Measurements from ENCODE around the gene IL5. TPM values are rescaled to one million over a fixed set of nuclear protein-coding genes. Genes with fewer than 3 reads are reported as not detected.

The IL5 gene
- total RNA-seq, 1 donor from 2014 or later, result not detected

DNA sequence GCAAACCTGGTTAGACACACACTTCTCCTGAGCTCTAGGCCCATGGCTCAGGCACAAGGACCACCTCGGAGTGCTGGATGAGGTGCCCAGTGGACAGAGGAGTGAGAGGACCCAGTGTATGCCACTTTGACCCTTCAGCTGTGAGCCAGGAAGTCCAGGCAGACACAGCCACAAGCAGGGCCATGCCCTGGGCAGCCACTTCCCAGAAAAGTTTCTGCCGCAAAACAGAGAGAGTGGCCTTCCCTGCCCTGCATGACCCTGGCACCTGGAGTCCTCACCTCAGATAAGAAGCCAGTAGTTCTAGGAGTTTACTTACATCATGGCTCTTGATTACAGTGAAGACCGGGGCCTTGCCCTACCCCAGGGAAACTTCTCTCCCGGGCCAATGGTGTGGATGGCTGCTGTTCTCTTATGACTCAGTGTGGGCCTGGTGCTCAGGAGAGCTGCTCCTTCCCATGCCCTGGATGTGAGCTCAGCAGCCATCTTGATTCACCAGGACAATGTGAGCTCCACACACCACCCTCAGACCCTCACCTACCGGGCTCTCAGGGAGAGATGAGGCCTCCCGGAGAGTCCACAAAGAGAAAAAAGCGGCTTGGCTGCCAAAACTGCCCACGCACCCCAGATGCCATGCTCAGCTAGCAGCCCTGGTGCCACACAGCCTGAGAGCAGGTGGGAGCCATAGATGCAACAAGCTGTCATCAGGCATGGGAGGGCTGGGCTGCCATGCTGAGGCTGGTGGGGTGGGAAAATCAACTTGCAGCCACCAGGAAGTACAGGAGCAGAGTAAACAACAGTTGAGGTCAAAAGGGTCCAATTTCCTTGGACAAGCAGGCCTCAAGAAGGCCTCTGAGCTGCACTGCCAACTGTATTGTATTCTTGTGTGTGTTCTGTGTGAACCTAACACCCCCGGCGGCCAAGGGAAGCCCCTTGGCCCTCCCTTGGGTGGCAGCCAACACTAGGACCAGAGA is 41.1 kb downstream of the IL5 start:
- intact Hi-C loops (cut with DNase I), result loop anchor here (2.0 kb wide), 1 partner anchor 117 kb away; no protein-coding TSS in a partner anchor
- H3K4me1 ChIP-seq, result peaks cover 24% of the 10 kb centered on the region

GRCh38 chr5:132501629-132501956 is 41.7 kb downstream of the IL5 start:
- no peak overlapping the region for H3K4me3 ChIP-seq
- H3K27me3 ChIP-seq, result no peaks in the 10 kb centered on the region
- no peaks in the 10 kb centered on the region for H3K36me3 ChIP-seq
- no peak for DNase-seq (ENCODE audit: extremely low spot score in 2 of 2)
- intact Hi-C loops (cut with DNase I), result no loop called here
- H3K4me1 ChIP-seq, result peaks cover 27% of the 10 kb centered on the region
- no peak for TF ChIP-seq POLR2A (IDR thresholded peaks at IDR 0.05)
- TF ChIP-seq POLR2AphosphoS5 (IDR thresholded peaks at IDR 0.05; ENCODE audit: insufficient read depth in 1 of 2, low read depth in 1 of 2), result no peak
- TF ChIP-seq CTCF (IDR thresholded peaks at IDR 0.05), result no peak
- no peaks in the 10 kb centered on the region for H3K9me3 ChIP-seq
- peak overlapping the region; percentile 17 for H3K27ac ChIP-seq

More for the DNA sequence above, 41.1 kb downstream of the IL5 start:
- DNase-seq (ENCODE audit: extremely low spot score in 2 of 2), result peak in 1 of 2 donors; percentile 80
- Histone ChIP-seq H3K27ac (peak overlapping the region; percentile 24), H3K4me3 (no peak overlapping the region), H3K36me3 (no peaks in the 10 kb centered on the region), H3K9me3 (no peaks in the 10 kb centered on the region), H3K27me3 (no peaks in the 10 kb centered on the region)
- no peak for TF ChIP-seq POLR2AphosphoS5 (IDR thresholded peaks at IDR 0.05; ENCODE audit: insufficient read depth in 1 of 2, low read depth in 1 of 2)
- no peak for TF ChIP-seq CTCF (IDR thresholded peaks at IDR 0.05)
- no peak for TF ChIP-seq POLR2A (IDR thresholded peaks at IDR 0.05)

DNA sequence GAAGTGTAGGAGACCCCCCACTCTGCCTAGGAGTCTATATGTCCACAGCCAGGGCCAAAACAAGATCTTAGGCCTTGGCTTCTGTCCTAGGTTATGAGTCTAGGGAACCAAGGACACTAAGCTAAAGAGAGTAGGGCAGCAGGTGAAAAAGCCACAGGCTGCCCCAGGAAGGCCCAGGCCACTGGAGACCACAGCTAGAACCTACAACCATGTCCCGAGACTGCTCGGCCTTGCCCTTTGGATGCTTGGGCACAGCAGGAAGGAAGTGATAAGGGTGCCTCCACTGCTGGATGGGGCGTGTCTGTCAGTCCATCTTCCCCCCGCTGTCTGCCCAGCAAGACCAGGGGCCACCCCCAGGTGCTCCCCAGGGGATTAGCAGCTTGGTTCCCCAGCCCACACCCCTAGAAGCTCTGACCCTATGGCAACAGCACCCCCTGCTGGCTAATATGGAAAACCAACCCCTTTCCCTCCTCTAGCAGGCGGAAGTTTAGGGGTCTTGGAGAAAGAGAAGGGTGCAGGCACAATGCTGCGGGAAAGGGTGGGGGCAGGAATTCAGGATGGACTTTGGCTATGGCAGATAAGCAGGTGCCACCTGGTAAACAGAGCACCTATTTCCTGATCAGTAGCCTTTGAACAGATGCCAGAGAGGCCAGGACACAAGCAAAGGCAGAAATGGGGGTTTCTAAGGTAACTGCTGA is 42.2 kb downstream of the IL5 start:
- peak; percentile 86 to 94 for DNase-seq (ENCODE audit: extremely low spot score in 2 of 2)
- no peaks in the 10 kb centered on the region for H3K9me3 ChIP-seq
- peak overlapping the region; percentile 17 for H3K27ac ChIP-seq
- no peaks in the 10 kb centered on the region for H3K36me3 ChIP-seq
- H3K4me1 ChIP-seq, result peaks cover 29% of the 10 kb centered on the region
- H3K27me3 ChIP-seq, result no peaks in the 10 kb centered on the region
- no peak overlapping the region for H3K4me3 ChIP-seq
- intact Hi-C loops (cut with DNase I), result no loop called here
- TF ChIP-seq POLR2A (IDR thresholded peaks at IDR 0.05) (no peak), CTCF (IDR thresholded peaks at IDR 0.05) (peak; percentile 75 to 91 (median 86)), POLR2AphosphoS5 (IDR thresholded peaks at IDR 0.05; ENCODE audit: insufficient read depth in 1 of 2, low read depth in 1 of 2) (peak in 1 of 2 donors; percentile 36)

GRCh38 chr5:132500244-132500930 is 42.9 kb downstream of the IL5 start:
- H3K27ac ChIP-seq, result peak overlapping the region; percentile 17
- intact Hi-C loops (cut with DNase I), result no loop called here
- H3K4me3 ChIP-seq, result no peak overlapping the region
- no peaks in the 10 kb centered on the region for H3K27me3 ChIP-seq
- H3K4me1 ChIP-seq, result peaks cover 30% of the 10 kb centered on the region
- H3K9me3 ChIP-seq, result no peaks in the 10 kb centered on the region
- H3K36me3 ChIP-seq, result no peaks in the 10 kb centered on the region
- DNase-seq (ENCODE audit: extremely low spot score in 2 of 2), result peak in 1 of 2 donors; percentile 86
- no peak for TF ChIP-seq POLR2AphosphoS5 (IDR thresholded peaks at IDR 0.05; ENCODE audit: insufficient read depth in 1 of 2, low read depth in 1 of 2)

All from vagina (tissue), 2 donors.